ENCODE data around the gene EXOC4.

DNA sequence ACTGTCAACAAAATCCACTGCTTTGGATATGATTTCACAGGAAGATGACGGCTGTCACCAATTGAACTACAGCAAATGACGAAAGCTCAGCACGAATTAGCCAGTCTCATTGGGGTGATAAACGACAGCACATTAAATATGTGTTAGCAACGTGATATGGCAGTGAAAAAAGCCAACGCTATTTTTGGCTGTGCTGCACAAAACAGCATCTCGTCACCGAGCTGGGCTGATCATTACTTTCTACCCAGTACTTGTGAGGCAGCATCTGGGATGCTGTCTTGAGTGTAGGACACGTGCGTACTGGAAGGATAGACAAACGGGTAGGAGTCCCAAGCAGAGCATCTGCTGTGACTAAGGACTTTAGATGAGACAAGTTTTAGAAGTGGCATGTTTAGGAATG is 138.3 kb downstream of the EXOC4 start:
- TF ChIP-seq, protein P1, sequence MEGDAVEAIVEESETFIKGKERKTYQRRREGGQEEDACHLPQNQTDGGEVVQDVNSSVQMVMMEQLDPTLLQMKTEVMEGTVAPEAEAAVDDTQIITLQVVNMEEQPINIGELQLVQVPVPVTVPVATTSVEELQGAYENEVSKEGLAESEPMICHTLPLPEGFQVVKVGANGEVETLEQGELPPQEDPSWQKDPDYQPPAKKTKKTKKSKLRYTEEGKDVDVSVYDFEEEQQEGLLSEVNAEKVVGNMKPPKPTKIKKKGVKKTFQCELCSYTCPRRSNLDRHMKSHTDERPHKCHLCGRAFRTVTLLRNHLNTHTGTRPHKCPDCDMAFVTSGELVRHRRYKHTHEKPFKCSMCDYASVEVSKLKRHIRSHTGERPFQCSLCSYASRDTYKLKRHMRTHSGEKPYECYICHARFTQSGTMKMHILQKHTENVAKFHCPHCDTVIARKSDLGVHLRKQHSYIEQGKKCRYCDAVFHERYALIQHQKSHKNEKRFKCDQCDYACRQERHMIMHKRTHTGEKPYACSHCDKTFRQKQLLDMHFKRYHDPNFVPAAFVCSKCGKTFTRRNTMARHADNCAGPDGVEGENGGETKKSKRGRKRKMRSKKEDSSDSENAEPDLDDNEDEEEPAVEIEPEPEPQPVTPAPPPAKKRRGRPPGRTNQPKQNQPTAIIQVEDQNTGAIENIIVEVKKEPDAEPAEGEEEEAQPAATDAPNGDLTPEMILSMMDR (tag by site-specific recombination; IDR thresholded peaks at IDR 0.05), result no peak
- TF ChIP-seq ZNF354C (tag by site-specific recombination; IDR thresholded peaks at IDR 0.05; ENCODE audit: borderline replicate concordance, low read depth), result no peak
- no peak for TF ChIP-seq ZNF658 (tag by site-specific recombination; IDR thresholded peaks at IDR 0.05)
- TF ChIP-seq ZNF830 (tag by site-specific recombination; IDR thresholded peaks at IDR 0.05; ENCODE audit: low read depth), result no peak
- TF ChIP-seq, protein P2, sequence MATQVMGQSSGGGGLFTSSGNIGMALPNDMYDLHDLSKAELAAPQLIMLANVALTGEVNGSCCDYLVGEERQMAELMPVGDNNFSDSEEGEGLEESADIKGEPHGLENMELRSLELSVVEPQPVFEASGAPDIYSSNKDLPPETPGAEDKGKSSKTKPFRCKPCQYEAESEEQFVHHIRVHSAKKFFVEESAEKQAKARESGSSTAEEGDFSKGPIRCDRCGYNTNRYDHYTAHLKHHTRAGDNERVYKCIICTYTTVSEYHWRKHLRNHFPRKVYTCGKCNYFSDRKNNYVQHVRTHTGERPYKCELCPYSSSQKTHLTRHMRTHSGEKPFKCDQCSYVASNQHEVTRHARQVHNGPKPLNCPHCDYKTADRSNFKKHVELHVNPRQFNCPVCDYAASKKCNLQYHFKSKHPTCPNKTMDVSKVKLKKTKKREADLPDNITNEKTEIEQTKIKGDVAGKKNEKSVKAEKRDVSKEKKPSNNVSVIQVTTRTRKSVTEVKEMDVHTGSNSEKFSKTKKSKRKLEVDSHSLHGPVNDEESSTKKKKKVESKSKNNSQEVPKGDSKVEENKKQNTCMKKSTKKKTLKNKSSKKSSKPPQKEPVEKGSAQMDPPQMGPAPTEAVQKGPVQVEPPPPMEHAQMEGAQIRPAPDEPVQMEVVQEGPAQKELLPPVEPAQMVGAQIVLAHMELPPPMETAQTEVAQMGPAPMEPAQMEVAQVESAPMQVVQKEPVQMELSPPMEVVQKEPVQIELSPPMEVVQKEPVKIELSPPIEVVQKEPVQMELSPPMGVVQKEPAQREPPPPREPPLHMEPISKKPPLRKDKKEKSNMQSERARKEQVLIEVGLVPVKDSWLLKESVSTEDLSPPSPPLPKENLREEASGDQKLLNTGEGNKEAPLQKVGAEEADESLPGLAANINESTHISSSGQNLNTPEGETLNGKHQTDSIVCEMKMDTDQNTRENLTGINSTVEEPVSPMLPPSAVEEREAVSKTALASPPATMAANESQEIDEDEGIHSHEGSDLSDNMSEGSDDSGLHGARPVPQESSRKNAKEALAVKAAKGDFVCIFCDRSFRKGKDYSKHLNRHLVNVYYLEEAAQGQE (tag by site-specific recombination; IDR thresholded peaks at IDR 0.05), result no peak
- TF ChIP-seq, protein P3, sequence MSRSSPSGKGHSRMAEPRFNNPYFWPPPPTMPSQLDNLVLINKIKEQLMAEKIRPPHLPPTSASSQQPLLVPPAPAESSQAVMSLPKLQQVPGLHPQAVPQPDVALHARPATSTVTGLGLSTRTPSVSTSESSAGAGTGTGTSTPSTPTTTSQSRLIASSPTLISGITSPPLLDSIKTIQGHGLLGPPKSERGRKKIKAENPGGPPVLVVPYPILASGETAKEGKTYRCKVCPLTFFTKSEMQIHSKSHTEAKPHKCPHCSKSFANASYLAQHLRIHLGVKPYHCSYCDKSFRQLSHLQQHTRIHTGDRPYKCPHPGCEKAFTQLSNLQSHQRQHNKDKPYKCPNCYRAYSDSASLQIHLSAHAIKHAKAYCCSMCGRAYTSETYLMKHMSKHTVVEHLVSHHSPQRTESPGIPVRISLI (tag by site-specific recombination; IDR thresholded peaks at IDR 0.05), result peak; percentile 55; the same call in 1 of the 2 replicates
- TF ChIP-seq ZBTB7A (tag by site-specific recombination; IDR thresholded peaks at IDR 0.05; ENCODE audit: low read depth), result no peak
